HUDEP-2 (cell line): ENCODE results near the gene RNF41.

Experiments
- DNase-seq, 76 experiments: peaks; one replicate each; lab custom pipeline; 2025; ENCODE audit not compliant: unreplicated experiment in 76 of 76; lab: John Stamatoyannopoulos, UW

The RNF41 gene

GRCh38 chr12:56188131-56188777, 33.5 kb downstream of the RNF41 start:
- DNase-seq, result peak in 1 of 76 experiments; percentile 14

DNA sequence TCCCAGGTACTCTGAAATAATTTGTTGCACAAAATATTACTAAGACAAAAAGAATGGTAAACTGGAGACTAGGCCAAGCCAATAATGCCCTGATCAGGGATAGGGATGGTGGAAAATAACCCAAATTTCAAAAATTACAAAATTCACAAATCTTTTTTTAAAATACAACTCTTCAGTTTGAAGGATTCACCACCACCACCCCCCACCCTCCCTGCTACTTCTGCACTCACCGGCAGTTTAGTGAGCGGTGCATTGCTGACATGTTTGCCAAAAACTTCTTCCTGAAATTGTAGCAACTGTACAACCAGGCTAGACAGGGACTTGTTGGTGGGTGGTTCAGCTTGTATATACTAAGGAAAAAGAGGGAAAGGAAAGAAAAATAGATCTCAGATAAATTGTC, 34.8 kb downstream of the RNF41 start:
- DNase-seq, result no peak

- DNase-seq, result no peak
These were observed 43.4 kb downstream of the RNF41 start for GRCh38 chr12:56178347-56178746.

DNA sequence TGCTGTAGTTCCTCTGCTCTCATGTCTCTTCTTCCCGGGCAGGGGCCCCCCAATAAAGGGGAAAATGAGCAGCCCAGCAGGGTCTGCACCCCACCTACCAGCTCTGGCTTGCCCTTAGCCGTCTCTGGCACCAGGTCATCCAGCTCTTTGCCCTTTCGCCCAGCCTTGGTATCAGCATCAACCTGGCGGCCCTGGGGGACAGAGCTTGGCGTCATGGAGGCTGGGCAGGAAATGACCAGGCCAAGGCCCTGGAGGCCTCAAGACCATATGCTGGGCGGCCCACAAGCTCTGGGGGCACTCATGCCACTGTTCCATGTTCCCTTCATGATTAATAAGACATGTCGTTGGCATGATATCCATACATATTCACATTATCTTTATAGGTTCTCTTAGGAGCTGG, 48.9 kb downstream of the RNF41 start:
- DNase-seq, result no peak

GRCh38 chr12:56169229-56169759, 52.4 kb downstream of the RNF41 start:
- DNase-seq, result no peak

DNA sequence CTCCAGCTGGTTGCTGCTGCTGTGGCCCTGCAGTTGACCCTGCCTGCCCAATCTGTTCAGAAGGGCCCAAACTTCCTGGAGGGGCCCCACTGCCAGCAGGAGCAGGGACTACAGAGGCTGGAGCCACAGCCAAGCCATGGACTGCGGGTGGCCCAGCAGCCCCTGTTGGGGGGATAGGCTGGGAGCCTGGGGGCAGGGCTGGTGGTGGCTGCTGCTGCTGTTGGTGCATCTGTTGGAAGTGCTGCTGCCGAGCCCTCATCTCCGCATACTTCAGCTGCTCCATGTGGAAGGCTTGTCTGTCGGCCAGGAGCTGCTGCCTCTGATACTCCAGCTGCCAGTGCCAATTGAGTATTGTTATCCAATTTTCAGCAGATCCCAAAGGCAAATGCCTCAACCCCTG, 56.4 kb downstream of the RNF41 start:
- no peak for DNase-seq

DNA sequence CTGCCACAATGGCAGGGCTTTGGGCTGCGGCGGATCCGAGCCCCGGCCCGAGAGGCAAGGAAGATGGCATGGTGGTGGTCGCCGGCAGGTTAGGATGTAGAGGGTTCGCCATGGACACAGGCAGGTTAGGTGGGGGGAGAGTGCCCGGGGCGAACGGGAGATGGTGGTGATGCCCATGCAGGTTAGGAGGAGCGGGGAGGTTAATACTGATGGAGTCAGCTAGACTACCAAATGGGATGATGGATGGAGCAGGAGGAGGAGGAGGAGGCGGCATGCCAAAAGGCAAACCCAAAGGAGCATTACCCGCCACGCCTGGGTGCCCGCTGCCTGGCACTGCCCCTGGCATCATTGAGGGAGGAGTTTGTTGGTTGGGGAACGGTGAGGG, 57.4 kb downstream of the RNF41 start:
- DNase-seq, result no peak

GRCh38 chr12:56163533-56164344, 58.0 kb downstream of the RNF41 start:
- no peak for DNase-seq

GRCh38 chr12:56162468-56163290, 59.0 kb downstream of the RNF41 start:
- no peak for DNase-seq

DNA sequence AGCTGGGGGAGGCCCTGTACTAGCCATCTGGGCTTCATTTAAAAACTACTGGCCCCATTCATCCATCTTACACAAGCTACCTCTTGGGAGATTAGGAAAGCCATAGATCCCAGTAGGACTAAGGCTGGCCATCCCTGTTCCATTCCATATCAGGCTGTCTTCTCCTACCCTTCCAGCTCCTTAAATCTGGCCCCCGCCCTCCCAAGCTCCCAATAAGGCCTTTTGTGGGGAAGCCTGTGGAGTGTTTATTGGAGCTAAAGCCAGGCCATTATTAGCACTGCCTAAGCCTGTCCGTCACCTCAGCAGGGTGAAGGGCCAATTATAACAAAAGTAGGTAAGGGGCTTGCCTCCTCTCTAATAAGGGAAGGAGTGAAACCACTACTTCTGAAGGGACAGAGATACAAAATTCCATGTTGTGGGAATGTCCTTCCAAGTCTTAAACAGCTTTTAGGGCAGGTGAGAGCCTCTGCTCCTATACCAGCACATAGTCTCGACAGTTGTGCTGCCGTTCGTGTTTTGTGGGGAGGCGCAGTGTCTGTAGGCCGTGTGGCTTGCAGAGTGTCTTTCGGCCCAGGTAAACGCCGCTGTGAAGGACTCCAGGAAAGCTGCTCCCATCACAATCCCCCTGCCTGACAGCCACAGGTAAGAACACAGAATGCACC, 59.9 kb downstream of the RNF41 start:
- no peak for DNase-seq

- DNase-seq, result no peak
These were observed 60.6 kb downstream of the RNF41 start for GRCh38 chr12:56160894-56161689.

GRCh38 chr12:56160193-56160763, 61.4 kb downstream of the RNF41 start:
- no peak for DNase-seq

- no peak for DNase-seq
These were observed 62.1 kb downstream of the RNF41 start for GRCh38 chr12:56159482-56160192.

GRCh38 chr12:56158926-56159461, 62.7 kb downstream of the RNF41 start:
- DNase-seq, result peak in 51 of 76 experiments; percentile 7 to 67 (median 41)

DNA sequence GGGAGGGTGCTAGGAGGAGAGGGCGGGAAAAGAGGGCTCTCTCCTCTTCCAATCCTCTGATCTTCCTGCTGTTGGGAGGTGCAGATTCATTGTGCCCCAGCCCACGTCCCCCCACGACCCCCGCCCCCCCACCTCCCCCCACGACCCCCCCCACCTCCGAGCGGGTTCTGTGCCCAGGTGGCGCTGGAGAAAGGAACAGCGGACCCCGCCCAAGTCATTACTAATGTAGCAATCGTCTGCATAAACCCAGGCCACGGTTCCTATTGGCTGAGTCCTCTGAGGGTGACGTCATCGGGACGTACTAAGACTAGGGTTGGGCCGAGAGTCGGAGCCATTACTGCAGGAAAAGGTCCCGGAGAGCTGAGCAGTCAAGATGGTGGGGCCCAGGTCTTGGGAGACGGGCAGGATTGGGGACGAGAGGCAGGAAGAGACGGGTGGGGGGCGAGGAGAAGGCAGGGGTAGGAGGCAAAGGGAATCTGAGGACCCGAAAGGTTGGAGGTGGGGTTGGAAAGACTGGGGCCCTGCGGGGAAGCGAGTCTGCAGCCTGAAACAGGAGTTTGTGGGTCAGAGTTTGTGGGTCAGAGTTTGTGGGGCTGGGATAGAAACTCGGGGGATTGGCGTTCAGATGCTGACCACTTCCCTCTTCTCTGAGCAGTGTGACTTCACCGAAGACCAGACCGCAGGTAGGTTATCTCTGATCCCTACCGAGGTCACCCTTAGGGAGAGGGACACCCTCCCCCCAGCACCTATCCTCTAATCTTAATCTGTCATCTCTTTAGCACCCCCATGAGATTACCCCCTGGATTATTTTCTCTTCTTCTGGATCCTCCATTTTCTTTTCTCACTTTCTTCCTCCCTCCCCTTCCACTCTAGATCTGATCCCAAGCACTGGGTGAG, 63.4 kb downstream of the RNF41 start, which contains the start of gene MYL6:
Gene MYL6, plus strand, starts transcription at position 331 of the 897 bp plus-strand sequence. Its CDS starts 43 bp downstream, at position 374.
- peak in 75 of 76 experiments; percentile 8 to 95 (median 87) for DNase-seq

- peak in 47 of 76 experiments; percentile 4 to 70 (median 45) for DNase-seq
These were observed 64.3 kb downstream of the RNF41 start for GRCh38 chr12:56157201-56158028.
